Left kidney (tissue), 2 donors: ENCODE data around the gene S100A11. TPM values are rescaled to one million over a fixed set of nuclear protein-coding genes. Genes with fewer than 3 reads are reported as not detected.
A peak's percentile ranks its signal among the peaks of the same experiment; 100 is the strongest.

ENCODE experiments used
- DNase-seq: peaks from one replicate; pipeline ENCODE4 v3.0.0-alpha.2; 2013
- polyA plus RNA-seq: library from polyadenylated mRNA; unstranded; fragments of 120-200 nt; gene quantifications from one replicate; pipeline ENCODE4 v1.2.1, GENCODE V29; 2013; ENCODE audit not compliant: insufficient read length

Gene S100A11
- polyA plus RNA-seq, 1 donor: 218 TPM

DNA sequence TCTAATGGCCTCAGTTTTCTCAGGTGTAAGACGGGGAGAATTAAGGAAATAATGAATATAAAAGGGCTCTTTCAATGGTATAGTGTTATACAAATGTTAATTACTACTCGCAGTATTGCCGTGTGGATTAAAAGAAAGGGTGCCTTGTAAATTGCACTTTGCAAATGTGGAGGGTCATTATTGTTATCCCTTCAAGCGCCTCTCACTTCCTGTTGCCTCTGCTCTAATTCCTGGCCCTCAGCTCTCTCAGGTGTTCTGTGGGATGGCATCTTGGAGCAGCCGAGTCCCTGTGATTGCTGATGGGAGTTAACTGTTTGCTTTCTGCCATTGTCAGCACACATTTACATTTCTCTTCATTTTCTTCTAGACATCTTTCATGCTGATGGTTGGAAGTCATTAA lies 7.1 kb upstream of the S100A11 start:
- DNase-seq: no peak

- DNase-seq: no peak
Observed at GRCh38 chr1:152042030-152042429, 5.2 kb upstream of the S100A11 start.

GRCh38 chr1:152039886-152040285 lies 3.1 kb upstream of the S100A11 start:
- no peak for DNase-seq

DNA sequence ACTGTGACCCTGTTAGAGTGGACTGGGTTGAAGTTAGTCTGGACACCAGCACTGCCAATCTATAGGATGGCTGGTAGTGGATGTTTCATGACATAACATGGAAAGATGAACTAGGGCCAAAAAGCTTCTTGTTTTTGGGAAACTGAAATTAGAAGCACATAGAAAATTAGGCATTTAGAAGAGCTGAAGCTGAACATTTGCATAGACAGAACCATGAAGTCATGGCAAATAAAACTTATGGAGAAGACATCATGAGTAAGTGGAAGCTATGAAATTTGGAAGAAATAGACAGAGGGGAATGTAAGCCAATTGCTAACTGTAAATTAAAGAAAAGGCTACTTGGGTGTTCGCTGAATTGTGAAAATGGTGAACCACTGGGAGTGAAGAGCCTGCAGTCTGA lies 2.7 kb upstream of the S100A11 start:
- no peak for DNase-seq

GRCh38 chr1:152038871-152039270 lies 2.1 kb upstream of the S100A11 start:
- no peak for DNase-seq

GRCh38 chr1:152035539-152036266 lies 1.1 kb downstream of the S100A11 start:
- DNase-seq: peak; percentile 24

GRCh38 chr1:152034654-152035538 lies 1.9 kb downstream of the S100A11 start:
- DNase-seq: peak; percentile 74

- no peak for DNase-seq
Observed at GRCh38 chr1:152034324-152034653, 2.5 kb downstream of the S100A11 start.

DNA sequence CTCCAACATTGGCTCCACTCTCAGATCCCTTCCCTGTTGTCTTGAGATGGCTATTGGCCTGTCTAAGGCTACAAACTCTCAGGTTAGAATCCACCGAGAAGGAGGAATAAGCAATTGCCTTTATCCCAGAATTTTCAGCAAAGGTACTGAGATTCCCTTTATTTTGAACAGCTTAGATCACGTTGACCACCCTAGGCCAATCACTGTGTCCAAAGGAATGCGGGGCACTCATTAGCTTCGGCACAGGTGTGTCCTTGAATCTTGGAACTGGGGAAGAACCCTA lies 6.9 kb downstream of the S100A11 start:
- DNase-seq: no peak

- no peak for DNase-seq
Observed at GRCh38 chr1:152029144-152029928, 7.5 kb downstream of the S100A11 start.

GRCh38 chr1:152026895-152027294 lies 9.9 kb downstream of the S100A11 start:
- no peak for DNase-seq

DNA sequence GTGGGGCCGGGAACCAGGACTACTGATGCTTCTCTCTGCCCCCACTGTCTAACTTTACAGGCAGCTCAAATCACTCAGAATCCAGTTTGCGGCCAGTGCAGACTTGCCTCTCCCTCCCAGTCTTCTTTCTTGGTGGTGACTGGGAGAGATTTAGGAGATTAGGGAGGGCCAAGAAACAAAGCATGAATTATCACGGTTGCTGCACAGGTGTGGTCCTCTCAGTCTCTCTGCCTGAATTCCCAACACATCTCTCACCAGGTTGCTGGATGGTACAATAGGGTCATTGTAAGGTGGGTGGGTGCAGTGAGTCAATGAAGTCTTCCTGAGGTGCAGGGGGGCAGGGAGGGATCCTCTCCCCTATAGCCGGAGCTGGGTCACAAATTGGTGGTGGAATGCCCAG lies 12.6 kb downstream of the S100A11 start:
- no peak for DNase-seq

DNA sequence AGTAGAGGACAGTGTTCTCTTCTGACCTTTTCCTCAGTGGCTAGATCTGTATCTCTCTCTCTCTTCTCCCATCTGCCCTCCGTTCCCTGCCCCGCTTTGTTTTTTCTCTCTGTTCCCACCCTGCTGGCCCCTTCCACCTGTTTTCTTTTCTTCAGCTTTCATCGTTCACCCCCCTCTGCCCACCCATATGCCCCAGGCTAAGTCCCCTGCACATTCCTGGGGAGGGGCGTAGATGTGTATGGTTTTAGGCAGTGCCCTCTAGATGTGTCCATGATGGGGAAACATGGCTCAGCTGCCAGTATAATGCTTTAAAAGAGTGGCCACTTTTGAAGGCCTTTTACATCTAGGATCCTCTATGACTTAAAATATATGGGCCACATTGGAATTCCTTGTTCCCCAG lies 13.6 kb downstream of the S100A11 start:
- no peak for DNase-seq

GRCh38 chr1:152022474-152022873 lies 14.3 kb downstream of the S100A11 start:
- no peak for DNase-seq

DNA sequence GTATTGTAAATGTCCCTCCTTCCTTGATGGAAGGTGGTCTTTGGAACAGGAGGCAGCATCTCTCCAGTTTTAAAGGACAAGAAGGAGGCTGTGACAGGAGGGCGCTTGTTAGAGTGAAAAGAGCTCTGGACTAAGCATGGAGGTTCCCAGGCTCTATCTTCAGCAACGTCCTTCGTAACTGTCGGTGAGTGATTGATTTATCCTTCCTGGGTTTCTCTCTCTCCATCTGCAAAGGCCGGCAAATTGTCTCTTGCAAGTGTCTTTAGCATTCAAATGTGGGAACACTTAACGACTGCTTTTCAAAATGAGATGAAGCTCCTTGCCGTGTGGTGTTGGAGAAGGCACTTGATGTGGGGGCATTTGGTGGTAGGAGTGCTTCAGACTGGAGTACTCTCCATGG lies 15.2 kb downstream of the S100A11 start:
- DNase-seq: no peak

DNA sequence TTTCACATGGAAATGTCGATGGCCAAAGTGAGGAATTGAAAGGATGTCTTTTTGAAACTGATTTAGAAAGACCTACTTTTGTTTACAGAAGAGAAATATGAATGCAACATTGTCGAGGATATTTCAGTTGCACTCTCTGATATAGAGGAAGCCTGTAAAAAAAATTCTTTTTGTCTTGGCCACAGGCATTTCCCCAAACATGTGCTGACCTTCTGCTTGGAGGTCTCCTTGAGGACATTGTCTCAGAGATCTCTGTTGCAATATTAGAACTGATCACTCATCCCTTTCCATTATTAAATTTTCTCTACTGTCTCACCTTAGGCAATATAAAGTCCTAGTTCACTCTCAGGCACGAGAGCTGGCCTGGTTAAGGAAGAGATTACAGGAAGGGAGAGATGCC lies 16.0 kb downstream of the S100A11 start:
- DNase-seq: no peak

DNA sequence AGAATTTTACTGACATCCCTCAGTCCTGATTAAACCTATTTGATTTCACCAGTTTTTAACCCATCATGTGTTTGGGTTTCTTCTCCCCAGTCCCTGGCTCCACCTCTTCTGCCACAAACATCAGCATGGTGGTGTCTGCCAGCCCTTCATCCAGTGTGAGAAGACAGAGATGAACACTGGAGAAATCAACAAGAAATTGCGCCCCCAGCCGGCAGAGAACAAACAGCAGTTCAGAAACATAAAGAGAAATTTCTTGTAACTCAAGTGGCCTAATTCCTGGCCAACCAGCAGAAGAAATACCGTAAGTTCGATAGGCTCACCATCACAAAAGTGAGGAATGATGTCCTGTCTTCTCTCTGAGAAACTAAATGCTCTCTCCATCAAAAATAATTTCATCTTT lies 18.3 kb downstream of the S100A11 start:
- no peak for DNase-seq

GRCh38 chr1:152015766-152016165 lies 21.0 kb downstream of the S100A11 start:
- no peak for DNase-seq

DNA sequence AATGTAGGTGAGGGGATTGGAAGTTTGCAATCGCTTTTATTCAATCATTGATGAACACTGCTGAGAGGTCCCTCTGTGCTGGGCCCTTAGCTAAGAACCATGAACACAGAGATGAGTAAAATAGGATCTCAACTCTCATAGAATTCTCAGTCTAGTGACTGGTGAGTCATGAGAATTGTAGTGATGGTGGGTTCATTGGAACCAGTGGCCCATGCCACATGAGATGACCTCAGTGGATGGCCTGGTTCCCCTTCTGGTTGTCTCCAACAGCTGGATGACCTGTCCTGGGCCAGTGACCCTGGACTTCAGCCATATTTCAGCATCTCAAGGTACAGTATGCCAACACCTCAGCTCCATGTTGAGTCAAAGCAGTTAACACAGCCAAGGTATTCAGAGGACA lies 21.9 kb downstream of the S100A11 start:
- DNase-seq: no peak

GRCh38 chr1:152013664-152014237 lies 23.1 kb downstream of the S100A11 start:
- no peak for DNase-seq

GRCh38 chr1:152009691-152010090 lies 27.1 kb downstream of the S100A11 start:
- DNase-seq: no peak

DNA sequence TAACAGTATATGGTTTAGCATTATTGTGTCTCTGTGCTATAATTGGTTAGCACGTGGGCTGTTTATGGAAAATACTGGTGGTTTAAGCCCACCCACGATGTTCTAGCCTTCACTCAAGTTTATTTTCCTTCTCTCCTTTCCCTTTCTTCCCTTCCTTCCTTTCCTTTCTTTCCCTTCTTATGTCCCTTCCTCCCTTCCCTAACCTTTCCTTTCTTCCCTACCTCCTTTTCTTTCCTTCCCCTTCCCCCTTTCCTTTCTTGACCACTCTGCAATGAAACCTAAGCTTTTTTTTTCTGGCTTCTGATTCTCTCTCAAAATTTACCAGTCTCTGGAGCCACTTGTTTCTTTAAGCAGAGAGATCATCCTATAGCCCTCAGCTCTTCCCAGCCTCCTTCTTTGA lies 29.8 kb downstream of the S100A11 start:
- no peak for DNase-seq
